ENCODE results near the gene SRP14. TPM values are rescaled to one million over a fixed set of nuclear protein-coding genes. Genes with fewer than 3 reads are reported as not detected.

SRP14 gene
- total RNA-seq, 1 donor from 2014 or later, result 320 TPM

GRCh38 chr15:40011303-40011702 lies 27.7 kb downstream of the SRP14 start:
- H3K4me3 ChIP-seq (ENCODE audit: insufficient read depth, low read depth, low read length), result no peak overlapping the region
- peaks cover 74% of the 10 kb centered on the region for H3K36me3 ChIP-seq (ENCODE audit: insufficient read depth, low read length)
- H3K4me1 ChIP-seq (ENCODE audit: insufficient read depth, low read length), result peaks cover 15% of the 10 kb centered on the region
- Mint-ChIP-seq H3K27me3 (ENCODE audit: low read depth, unreplicated experiment) (no peaks in the 10 kb centered on the region), H3K4me3 (ENCODE audit: unreplicated experiment) (no peak overlapping the region), H3K36me3 (ENCODE audit: low read depth, unreplicated experiment) (peaks cover 53% of the 10 kb centered on the region), H3K27ac (ENCODE audit: unreplicated experiment) (no peak overlapping the region), H3K9me3 (ENCODE audit: unreplicated experiment) (peaks cover 26% of the 10 kb centered on the region), H3K4me1 (ENCODE audit: low read depth, unreplicated experiment) (peaks cover 26% of the 10 kb centered on the region)
- TF ChIP-seq EZH2 (IDR thresholded peaks at IDR 0.05; ENCODE audit: insufficient read depth, low read length) (no peak), CTCF (IDR thresholded peaks at IDR 0.05; ENCODE audit: insufficient read depth, low read depth, low read length) (no peak)
- H3K9me3 ChIP-seq (ENCODE audit: insufficient read depth, low read depth, low read length), result peaks cover 7% of the 10 kb centered on the region
- H3K27me3 ChIP-seq (ENCODE audit: insufficient read depth, low read length), result no peaks in the 10 kb centered on the region
- DNase-seq (ENCODE audit: low read depth) (no peak), FAIRE-seq (no peak)
- H3K9ac ChIP-seq (ENCODE audit: low read length), result peak overlapping the region; percentile 6
- H4K20me1 ChIP-seq (ENCODE audit: insufficient read depth, low read length), result no peaks in the 10 kb centered on the region
- H3K79me2 ChIP-seq (ENCODE audit: insufficient read depth, low read length), result no peaks in the 10 kb centered on the region
- no peak overlapping the region for H3K4me2 ChIP-seq (ENCODE audit: low read length)
- H3K27ac ChIP-seq (ENCODE audit: low read depth, low read length), result peak overlapping the region; percentile 54
- no peak overlapping the region for H2AFZ ChIP-seq (ENCODE audit: low read depth, low read length)

GRCh38 chr15:40010686-40011085 lies 28.3 kb downstream of the SRP14 start:
- Mint-ChIP-seq H3K36me3 (ENCODE audit: low read depth, unreplicated experiment) (peaks cover 50% of the 10 kb centered on the region), H3K4me3 (ENCODE audit: unreplicated experiment) (no peak overlapping the region), H3K4me1 (ENCODE audit: low read depth, unreplicated experiment) (peaks cover 32% of the 10 kb centered on the region), H3K27ac (ENCODE audit: unreplicated experiment) (peak overlapping the region; percentile 23), H3K27me3 (ENCODE audit: low read depth, unreplicated experiment) (no peaks in the 10 kb centered on the region), H3K9me3 (ENCODE audit: unreplicated experiment) (peaks cover 24% of the 10 kb centered on the region)
- Histone ChIP-seq H4K20me1 (ENCODE audit: insufficient read depth, low read length) (no peaks in the 10 kb centered on the region), H3K36me3 (ENCODE audit: insufficient read depth, low read length) (peaks cover 68% of the 10 kb centered on the region), H3K79me2 (ENCODE audit: insufficient read depth, low read length) (no peaks in the 10 kb centered on the region), H3K4me3 (ENCODE audit: insufficient read depth, low read depth, low read length) (no peak overlapping the region), H3K27ac (ENCODE audit: low read depth, low read length) (peak overlapping the region; percentile 54), H3K9me3 (ENCODE audit: insufficient read depth, low read depth, low read length) (peaks cover 7% of the 10 kb centered on the region), H2AFZ (ENCODE audit: low read depth, low read length) (no peak overlapping the region), H3K4me1 (ENCODE audit: insufficient read depth, low read length) (peaks cover 19% of the 10 kb centered on the region), H3K9ac (ENCODE audit: low read length) (peak overlapping the region; percentile 6), H3K4me2 (ENCODE audit: low read length) (peak overlapping the region; percentile 14), H3K27me3 (ENCODE audit: insufficient read depth, low read length) (no peaks in the 10 kb centered on the region)
- FAIRE-seq, result no peak
- TF ChIP-seq CTCF (IDR thresholded peaks at IDR 0.05; ENCODE audit: insufficient read depth, low read depth, low read length), result no peak
- TF ChIP-seq EZH2 (IDR thresholded peaks at IDR 0.05; ENCODE audit: insufficient read depth, low read length), result no peak
- peak; percentile 86 for DNase-seq (ENCODE audit: low read depth)

GRCh38 chr15:40008061-40008765 lies 30.8 kb downstream of the SRP14 start:
- H2AFZ ChIP-seq (ENCODE audit: low read depth, low read length), result no peak overlapping the region
- H3K27ac ChIP-seq (ENCODE audit: low read depth, low read length), result no peak overlapping the region
- peaks cover under 1% of the 10 kb centered on the region for H3K9me3 Mint-ChIP-seq (ENCODE audit: unreplicated experiment)
- no peak overlapping the region for H3K4me3 ChIP-seq (ENCODE audit: insufficient read depth, low read depth, low read length)
- no peak overlapping the region for H3K9ac ChIP-seq (ENCODE audit: low read length)
- H3K4me1 ChIP-seq (ENCODE audit: insufficient read depth, low read length), result peaks cover 21% of the 10 kb centered on the region
- DNase-seq (ENCODE audit: low read depth) (peak; percentile 69), FAIRE-seq (no peak)
- H3K4me2 ChIP-seq (ENCODE audit: low read length), result peak overlapping the region; percentile 11
- no peaks in the 10 kb centered on the region for H3K27me3 ChIP-seq (ENCODE audit: insufficient read depth, low read length)
- no peaks in the 10 kb centered on the region for H3K27me3 Mint-ChIP-seq (ENCODE audit: low read depth, unreplicated experiment)
- peaks cover 32% of the 10 kb centered on the region for H3K36me3 Mint-ChIP-seq (ENCODE audit: low read depth, unreplicated experiment)
- TF ChIP-seq CTCF (IDR thresholded peaks at IDR 0.05; ENCODE audit: insufficient read depth, low read depth, low read length), result no peak
- TF ChIP-seq EZH2 (IDR thresholded peaks at IDR 0.05; ENCODE audit: insufficient read depth, low read length), result no peak
- peak overlapping the region; percentile 84 for H3K27ac Mint-ChIP-seq (ENCODE audit: unreplicated experiment)
- H3K9me3 ChIP-seq (ENCODE audit: insufficient read depth, low read depth, low read length), result no peaks in the 10 kb centered on the region
- H3K36me3 ChIP-seq (ENCODE audit: insufficient read depth, low read length), result peaks cover 73% of the 10 kb centered on the region
- H3K79me2 ChIP-seq (ENCODE audit: insufficient read depth, low read length), result no peaks in the 10 kb centered on the region
- H3K4me3 Mint-ChIP-seq (ENCODE audit: unreplicated experiment), result peak overlapping the region; percentile 43
- peaks cover 36% of the 10 kb centered on the region for H3K4me1 Mint-ChIP-seq (ENCODE audit: low read depth, unreplicated experiment)
- no peaks in the 10 kb centered on the region for H4K20me1 ChIP-seq (ENCODE audit: insufficient read depth, low read length)
